Right kidney (tissue), 1 donor: ENCODE measurements around the gene UBXN6.

ENCODE experiments used
- DNase-seq: peaks from one replicate; pipeline ENCODE4 v3.0.0-alpha.2; 2016

Gene UBXN6

DNA sequence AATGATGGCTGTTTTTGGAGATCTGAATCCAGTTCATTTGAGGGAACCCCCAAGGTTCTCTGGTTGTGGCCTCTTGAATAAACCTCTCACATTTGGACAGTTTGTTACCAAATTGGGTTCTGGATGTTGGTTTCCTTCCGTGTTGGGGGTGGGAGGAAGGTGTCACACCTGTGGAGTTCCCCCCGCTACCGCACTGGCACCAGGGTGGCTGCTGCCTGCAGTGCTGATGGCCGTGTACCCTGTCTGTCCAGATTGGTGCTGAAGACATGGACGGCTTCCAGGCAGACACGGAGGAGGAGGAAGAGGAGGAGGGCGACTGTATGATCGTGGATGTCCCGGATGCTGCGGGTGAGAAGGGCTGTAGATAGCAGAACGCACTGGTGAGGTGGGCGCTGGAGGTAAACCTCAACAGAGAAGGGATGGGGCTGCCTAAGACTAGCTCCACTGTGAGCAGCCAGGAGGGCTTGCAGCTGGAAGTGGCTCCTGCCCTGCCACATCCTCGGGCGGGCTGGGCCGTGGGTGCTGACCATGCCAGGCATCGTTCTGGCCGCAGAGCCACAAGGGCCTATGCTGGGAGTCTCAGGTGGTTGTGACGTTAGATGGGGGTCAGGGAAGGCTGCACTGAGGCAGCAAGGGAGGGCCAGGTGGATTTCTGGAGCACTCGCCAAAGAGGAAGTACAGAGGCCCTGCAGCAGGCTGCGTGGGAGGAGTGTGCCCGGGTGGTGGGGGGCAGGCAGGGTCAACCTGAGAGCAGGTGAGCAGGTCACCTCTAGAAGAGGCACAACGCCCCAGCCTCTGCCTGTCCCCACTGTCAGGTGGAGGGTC lies 15.4 kb downstream of the UBXN6 start:
- no peak for DNase-seq

- no peak for DNase-seq
Observed at GRCh38 chr19:4439243-4439642, 18.4 kb downstream of the UBXN6 start.

- DNase-seq = no peak
Observed at GRCh38 chr19:4437103-4437502, 20.5 kb downstream of the UBXN6 start.

- DNase-seq = no peak
Observed at GRCh38 chr19:4436231-4436630, 21.4 kb downstream of the UBXN6 start.

DNA sequence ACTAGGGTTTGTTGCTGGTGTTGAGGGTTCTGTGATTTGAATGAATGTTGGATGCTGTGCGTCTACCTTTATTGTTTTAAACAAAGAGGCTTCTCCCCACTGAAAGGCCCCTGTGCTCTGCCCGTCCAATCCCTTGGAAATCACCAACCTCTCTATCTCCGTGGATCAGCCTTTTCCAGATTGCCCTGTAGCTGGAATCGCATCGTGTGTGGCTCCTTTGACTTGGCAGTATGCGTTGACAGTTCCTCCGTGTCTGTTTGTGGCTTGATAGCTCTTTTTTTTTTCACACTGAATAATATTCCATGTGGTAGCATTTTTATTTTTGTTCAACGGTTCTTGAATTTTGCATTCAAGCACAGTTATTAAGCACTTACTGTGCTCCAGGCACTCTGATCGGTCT lies 23.2 kb downstream of the UBXN6 start:
- DNase-seq = no peak

DNA sequence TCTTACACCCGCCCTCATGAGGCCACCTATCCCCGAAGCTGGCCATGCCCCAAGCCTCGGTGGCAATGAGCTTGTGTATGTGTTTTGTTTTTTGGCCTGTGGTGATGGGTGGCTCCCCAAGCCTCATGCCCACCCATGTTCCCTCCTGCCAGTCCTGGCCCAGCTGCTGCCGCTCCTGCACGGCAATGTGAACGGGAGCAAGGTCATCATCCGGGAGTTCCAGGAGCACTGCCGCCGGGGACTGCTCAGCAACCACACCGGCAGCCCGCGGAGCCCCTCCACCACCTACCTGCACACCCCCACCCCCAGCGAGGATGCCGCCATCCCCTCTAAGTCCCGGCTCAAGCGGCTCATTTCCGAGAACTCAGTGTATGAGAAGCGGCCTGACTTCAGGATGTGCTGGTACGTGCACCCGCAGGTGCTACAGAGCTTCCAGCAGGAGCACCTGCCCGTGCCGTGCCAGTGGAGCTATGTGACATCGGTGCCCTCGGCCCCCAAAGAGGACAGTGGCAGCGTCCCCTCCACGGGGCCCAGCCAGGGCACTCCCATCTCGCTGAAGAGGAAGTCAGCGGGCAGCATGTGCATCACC lies 24.6 kb downstream of the UBXN6 start:
- no peak for DNase-seq

- no peak for DNase-seq
Observed at GRCh38 chr19:4431808-4432674, 25.6 kb downstream of the UBXN6 start.

DNA sequence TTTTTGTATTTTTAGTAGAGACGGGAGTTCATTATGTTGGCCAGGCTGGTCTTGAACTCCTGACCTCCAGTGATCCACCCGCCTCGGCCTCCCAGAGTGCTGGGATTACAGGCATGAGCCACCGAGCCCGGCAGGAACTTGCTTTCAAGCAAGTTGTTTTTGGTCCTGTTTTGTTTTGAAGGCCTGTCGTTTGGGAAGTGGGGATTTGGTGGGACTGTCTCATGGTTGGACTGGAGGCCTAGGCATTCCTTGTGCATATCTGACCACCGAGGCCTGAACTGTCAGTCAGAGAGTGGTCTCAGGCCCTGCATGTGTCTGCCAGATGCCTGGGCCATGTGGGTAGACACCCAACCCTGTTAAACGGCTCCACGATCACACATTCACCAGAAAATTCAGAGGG lies 26.3 kb downstream of the UBXN6 start:
- DNase-seq = no peak

DNA sequence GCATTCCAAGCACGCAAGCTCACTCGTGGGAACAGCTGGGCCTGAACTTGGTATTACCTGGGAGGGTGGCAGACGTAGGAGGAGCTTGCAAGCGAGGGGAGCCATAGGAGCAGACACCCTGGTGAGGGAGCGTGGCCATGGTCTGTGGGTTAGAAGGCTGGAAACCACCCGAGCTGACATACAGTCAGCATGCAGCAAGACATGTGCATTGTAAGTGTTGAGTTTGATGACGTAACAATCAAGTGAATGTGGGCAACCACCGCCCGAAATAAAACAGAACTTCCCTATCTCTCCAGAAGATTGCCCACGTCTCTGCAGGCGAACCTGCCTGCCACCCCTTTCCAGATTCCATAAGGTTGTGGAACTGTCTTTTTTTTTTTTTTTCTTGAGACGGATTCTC lies 26.8 kb downstream of the UBXN6 start:
- no peak for DNase-seq

DNA sequence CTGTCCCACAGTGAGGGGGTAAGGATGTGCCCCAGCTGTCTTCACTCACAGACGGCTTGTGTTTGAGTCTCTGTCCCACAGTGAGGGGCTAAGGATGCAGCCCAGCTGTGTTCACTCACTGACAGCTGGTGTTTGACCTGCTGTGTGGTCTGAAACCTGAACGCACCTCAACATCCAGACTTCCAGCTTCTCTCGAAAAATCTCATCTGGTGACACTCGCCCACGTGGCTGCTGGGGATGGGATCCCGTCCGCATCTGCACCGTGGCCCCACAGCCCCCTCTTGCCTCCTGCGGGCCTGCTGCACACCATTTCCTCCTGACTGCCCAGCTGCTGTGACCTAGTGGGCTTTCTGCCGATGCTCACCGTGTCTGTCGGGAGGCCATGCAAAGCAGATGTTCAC lies 27.8 kb downstream of the UBXN6 start:
- DNase-seq = peak; percentile 31

- no peak for DNase-seq
Observed at GRCh38 chr19:4429256-4429655, 28.3 kb downstream of the UBXN6 start.

- DNase-seq = no peak
Observed at GRCh38 chr19:4428326-4428975, 29.1 kb downstream of the UBXN6 start.

GRCh38 chr19:4425537-4425936 lies 32.1 kb downstream of the UBXN6 start:
- no peak for DNase-seq

- no peak for DNase-seq
Observed at GRCh38 chr19:4423416-4424126, 34.0 kb downstream of the UBXN6 start.

GRCh38 chr19:4416268-4416667 lies 41.3 kb downstream of the UBXN6 start:
- no peak for DNase-seq

DNA sequence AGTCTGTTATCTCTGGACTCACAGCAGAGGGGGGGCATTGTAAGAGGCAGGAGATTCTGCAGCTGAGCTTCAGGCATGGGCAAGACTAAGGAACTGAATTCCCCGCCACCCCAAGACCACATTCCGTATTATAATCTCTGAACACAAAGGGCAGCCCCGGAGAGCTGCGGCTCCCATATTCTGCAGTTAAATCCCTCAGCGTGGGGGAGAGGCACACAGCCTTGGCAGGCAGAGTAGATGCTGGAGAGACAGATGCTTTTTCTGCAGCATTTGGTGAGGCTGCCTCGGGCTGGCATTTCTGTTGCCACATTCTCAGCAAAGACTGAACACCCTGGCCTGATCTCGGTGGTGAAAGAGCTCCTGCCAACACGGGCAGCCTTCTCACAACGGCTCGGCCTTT lies 42.2 kb downstream of the UBXN6 start:
- no peak for DNase-seq

DNA sequence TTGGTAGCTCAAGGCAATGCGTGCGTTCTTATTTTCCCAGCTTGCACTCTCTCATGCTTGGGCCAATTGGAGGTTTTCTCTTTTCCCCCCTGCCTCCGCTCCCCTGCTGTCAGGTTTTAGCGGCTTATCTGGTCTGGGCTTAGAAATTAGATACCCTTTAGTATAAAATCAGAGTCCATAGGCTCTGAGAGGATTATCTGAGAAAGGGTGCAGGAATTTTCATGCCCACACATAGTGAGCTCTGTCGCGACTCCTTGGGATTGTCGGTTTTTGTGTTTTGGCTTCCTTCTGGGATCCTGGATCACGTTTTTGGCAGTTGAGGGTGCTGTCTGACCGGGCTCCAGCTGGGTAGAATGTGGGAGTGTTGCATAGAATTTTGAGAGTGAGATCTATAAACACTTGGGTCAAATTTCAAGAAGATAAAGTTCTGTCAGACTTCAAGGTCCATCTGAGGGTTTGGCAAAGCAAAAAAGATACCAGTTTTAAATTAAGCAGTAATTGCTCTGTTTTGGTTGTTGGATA lies 42.7 kb downstream of the UBXN6 start:
- no peak for DNase-seq

- no peak for DNase-seq
Observed at GRCh38 chr19:4414144-4414799, 43.3 kb downstream of the UBXN6 start.

- DNase-seq = no peak
Observed at GRCh38 chr19:4413588-4413987, 44.0 kb downstream of the UBXN6 start.

DNA sequence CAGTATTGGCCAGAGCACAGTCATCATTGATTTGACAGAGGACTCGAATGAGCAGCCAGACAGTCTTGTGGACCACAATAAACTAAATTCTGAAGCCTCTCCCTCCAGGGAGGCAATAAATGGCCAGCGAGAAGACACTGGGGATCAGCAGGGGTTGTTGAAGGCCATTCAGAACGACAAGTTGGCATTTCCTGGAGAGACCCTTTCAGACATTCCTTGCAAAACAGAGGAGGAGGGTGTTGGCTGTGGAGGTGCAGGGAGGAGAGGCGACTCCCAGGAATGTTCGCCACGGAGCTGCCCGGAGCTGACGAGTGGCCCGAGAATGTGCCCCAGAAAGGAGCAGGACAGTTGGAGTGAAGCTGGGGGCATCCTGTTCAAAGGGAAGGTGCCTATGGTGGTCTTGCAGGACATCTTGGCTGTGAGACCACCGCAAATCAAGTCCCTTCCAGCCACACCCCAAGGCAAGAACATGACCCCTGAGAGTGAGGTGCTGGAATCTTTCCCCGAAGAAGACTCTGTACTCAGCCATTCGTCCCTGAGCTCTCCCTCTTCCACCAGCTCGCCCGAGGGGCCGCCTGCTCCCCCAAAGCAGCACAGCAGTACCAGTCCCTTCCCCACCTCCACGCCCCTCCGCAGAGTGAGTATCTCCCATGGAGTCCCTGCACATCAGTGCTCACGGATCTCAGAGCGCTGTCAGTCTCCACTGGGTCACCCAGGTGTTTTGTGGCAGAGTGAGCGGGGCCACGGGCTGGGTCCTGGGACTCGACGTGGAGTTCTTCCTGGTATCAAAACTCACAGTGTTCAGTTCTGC lies 48.3 kb downstream of the UBXN6 start:
- DNase-seq = no peak
